ENCODE data around the gene P2RY6. TPM values are rescaled to one million over a fixed set of nuclear protein-coding genes. Genes with fewer than 3 reads are reported as not detected.

P2RY6 gene
- total and polyA plus RNA-seq, 7 donors, result 1.2 to 5.5 (median 2.5) TPM; not detected in 1

GRCh38 chr11:73337846-73338245, 65.7 kb downstream of the P2RY6 start:
- Histone ChIP-seq H3K27ac (peak overlapping the region; percentile 65 to 90 (median 80)), H3K36me3 (no peaks in the 10 kb centered on the region), H3K4me3 (no peak overlapping the region), H3K9me3 (no peaks in the 10 kb centered on the region), H3K27me3 (no peaks in the 10 kb centered on the region), H3K4me1 (peaks cover 0 to 96% (median 75%) of the 10 kb centered on the region in 4 donors)
- DNase-seq, result no peak
- WGBS, 2 donors, result 92 to 95% methylated on average over 2 of the region's 2 CpGs
- intact Hi-C loops (cut with DNase I), result loop anchor here (10.0 kb wide), 1 partner anchor 703 kb away; no protein-coding TSS in a partner anchor
- TF ChIP-seq, protein P1, sequence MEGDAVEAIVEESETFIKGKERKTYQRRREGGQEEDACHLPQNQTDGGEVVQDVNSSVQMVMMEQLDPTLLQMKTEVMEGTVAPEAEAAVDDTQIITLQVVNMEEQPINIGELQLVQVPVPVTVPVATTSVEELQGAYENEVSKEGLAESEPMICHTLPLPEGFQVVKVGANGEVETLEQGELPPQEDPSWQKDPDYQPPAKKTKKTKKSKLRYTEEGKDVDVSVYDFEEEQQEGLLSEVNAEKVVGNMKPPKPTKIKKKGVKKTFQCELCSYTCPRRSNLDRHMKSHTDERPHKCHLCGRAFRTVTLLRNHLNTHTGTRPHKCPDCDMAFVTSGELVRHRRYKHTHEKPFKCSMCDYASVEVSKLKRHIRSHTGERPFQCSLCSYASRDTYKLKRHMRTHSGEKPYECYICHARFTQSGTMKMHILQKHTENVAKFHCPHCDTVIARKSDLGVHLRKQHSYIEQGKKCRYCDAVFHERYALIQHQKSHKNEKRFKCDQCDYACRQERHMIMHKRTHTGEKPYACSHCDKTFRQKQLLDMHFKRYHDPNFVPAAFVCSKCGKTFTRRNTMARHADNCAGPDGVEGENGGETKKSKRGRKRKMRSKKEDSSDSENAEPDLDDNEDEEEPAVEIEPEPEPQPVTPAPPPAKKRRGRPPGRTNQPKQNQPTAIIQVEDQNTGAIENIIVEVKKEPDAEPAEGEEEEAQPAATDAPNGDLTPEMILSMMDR (IDR thresholded peaks at IDR 0.05), result no peak
- TF ChIP-seq POLR2AphosphoS5 (IDR thresholded peaks at IDR 0.05), result no peak
- TF ChIP-seq EP300 (IDR thresholded peaks at IDR 0.05), result no peak
- TF ChIP-seq POLR2A (IDR thresholded peaks at IDR 0.05), result no peak

GRCh38 chr11:73338279-73338678, 66.1 kb downstream of the P2RY6 start:
- Histone ChIP-seq H3K27me3 (no peaks in the 10 kb centered on the region), H3K4me3 (no peak overlapping the region), H3K36me3 (no peaks in the 10 kb centered on the region), H3K4me1 (peaks cover 0 to 96% (median 75%) of the 10 kb centered on the region in 4 donors), H3K27ac (peak overlapping the region; percentile 65 to 90 (median 80)), H3K9me3 (no peaks in the 10 kb centered on the region)
- peak; percentile 88 for DNase-seq
- 83 to 89% methylated on average over 4 of the region's 4 CpGs for WGBS, 2 donors
- TF ChIP-seq POLR2AphosphoS5 (IDR thresholded peaks at IDR 0.05), result peak; percentile 51 to 82 (median 67)
- TF ChIP-seq POLR2A (IDR thresholded peaks at IDR 0.05), result no peak
- TF ChIP-seq, protein P1 (IDR thresholded peaks at IDR 0.05), result no peak
- TF ChIP-seq EP300 (IDR thresholded peaks at IDR 0.05), result peak in 2 of 4 donors; percentile 77 to 90
- intact Hi-C loops (cut with DNase I), result loop anchor here (10.0 kb wide), 1 partner anchor 703 kb away; no protein-coding TSS in a partner anchor

GRCh38 chr11:73340164-73340563, 68.0 kb downstream of the P2RY6 start:
- WGBS, 2 donors, result 71 to 75% methylated on average over 3 of the region's 3 CpGs
- no peaks in the 10 kb centered on the region for H3K27me3 ChIP-seq
- intact Hi-C loops (cut with DNase I), result no loop called here

DNA sequence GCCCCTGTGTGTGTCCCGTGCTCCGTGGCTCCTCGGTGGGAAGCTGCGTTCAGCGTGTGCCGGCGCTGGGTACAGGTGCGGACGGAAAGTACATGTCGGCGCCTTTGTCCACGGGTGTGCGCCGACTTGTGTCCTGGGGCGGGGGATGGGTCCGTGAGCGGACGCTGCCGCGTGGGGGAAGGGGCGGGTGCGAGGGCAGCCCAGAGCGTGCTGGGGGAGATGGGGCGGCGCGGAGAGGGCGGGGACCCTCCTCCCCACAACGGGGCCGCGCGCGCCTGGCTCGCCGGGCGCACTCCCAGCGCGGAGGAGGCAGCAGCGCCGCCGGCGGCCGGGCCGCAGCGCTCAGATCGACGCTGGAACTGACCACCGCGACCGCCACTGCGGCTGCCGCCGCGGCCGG, 70.5 kb downstream of the P2RY6 start:
- DNase-seq, result no peak
- TF ChIP-seq POLR2A (IDR thresholded peaks at IDR 0.05), result no peak
- TF ChIP-seq, protein P1 (IDR thresholded peaks at IDR 0.05), result no peak
- no peak for TF ChIP-seq EP300 (IDR thresholded peaks at IDR 0.05)
- no peak for TF ChIP-seq POLR2AphosphoS5 (IDR thresholded peaks at IDR 0.05)
- Histone ChIP-seq H3K4me3 (peak overlapping the region; percentile 8 to 56 (median 44)), H3K36me3 (peaks cover 0 to 9% (median under 1%) of the 10 kb centered on the region in 4 donors), H3K27me3 (no peaks in the 10 kb centered on the region), H3K4me1 (peaks cover 0 to 91% (median 76%) of the 10 kb centered on the region in 4 donors), H3K27ac (peak overlapping the region in 3 of 4 donors; percentile 56 to 66 (median 64)), H3K9me3 (no peaks in the 10 kb centered on the region)
- WGBS, 2 donors, result 23 to 62% methylated on average over 54 of the region's 54 CpGs
- intact Hi-C loops (cut with DNase I), result no loop called here

More at GRCh38 chr11:73340164-73340563, 68.0 kb downstream of the P2RY6 start:
- TF ChIP-seq POLR2A (IDR thresholded peaks at IDR 0.05), result no peak
- TF ChIP-seq EP300 (IDR thresholded peaks at IDR 0.05), result no peak
- no peak for TF ChIP-seq POLR2AphosphoS5 (IDR thresholded peaks at IDR 0.05)
- TF ChIP-seq, protein P1 (IDR thresholded peaks at IDR 0.05), result no peak
- no peak overlapping the region for H3K4me3 ChIP-seq
- no peaks in the 10 kb centered on the region for H3K36me3 ChIP-seq
- no peaks in the 10 kb centered on the region for H3K9me3 ChIP-seq
- peaks cover 0 to 96% (median 75%) of the 10 kb centered on the region in 4 donors for H3K4me1 ChIP-seq
- no peak for DNase-seq
- peak overlapping the region; percentile 22 to 90 (median 74) for H3K27ac ChIP-seq
